H9 (cell line): ENCODE data around the gene TMPRSS15. TPM values are rescaled to one million over a fixed set of nuclear protein-coding genes. Genes with fewer than 3 reads are reported as not detected.

Source experiments
- DNase-seq: peaks from one replicate; pipeline ENCODE4 v3.0.0-alpha.2; 2017
- H2AFZ ChIP-seq: one replicate; pipeline ENCODE4 v1.6.1; 2013; ENCODE audit warnings: mild to moderate bottlenecking, low read length, control low read depth, moderate library complexity
- H2AK5ac ChIP-seq: 2 replicates; pipeline ENCODE4 v1.6.1; 2013; ENCODE audit warnings: low read length, control low read depth, mixed read lengths; ENCODE audit not compliant: insufficient read length
- H2BK120ac ChIP-seq: one replicate; pipeline ENCODE4 v1.6.1; 2013; ENCODE audit warnings: low read depth, mild to moderate bottlenecking, low read length, control low read depth, inconsistent platforms; ENCODE audit not compliant: poor library complexity, severe bottlenecking
- H2BK12ac ChIP-seq: 2 replicates; pipeline ENCODE4 v1.6.1; 2013; ENCODE audit warnings: low read length, control low read depth, mixed read lengths, low read depth; ENCODE audit not compliant: insufficient read length
- H2BK15ac ChIP-seq: 2 replicates; pipeline ENCODE4 v1.6.1; 2013; ENCODE audit warnings: low read depth, low read length, control low read depth
- H2BK20ac ChIP-seq: one replicate; pipeline ENCODE4 v1.6.1; 2013; ENCODE audit warnings: low read depth, mild to moderate bottlenecking, low read length, control low read depth, inconsistent platforms; ENCODE audit not compliant: poor library complexity, severe bottlenecking
- H2BK5ac ChIP-seq: 2 replicates; pipeline ENCODE4 v1.6.1; 2013; ENCODE audit warnings: low read length, control low read depth, mixed read lengths; ENCODE audit not compliant: insufficient read length
- H3K14ac ChIP-seq: 2 replicates; pipeline ENCODE4 v1.6.1; 2013; ENCODE audit warnings: low read length, control low read depth; ENCODE audit not compliant: insufficient read depth
- H3K18ac ChIP-seq: 2 replicates; pipeline ENCODE4 v1.6.1; 2013; ENCODE audit warnings: low read depth, mild to moderate bottlenecking, mixed read lengths, low read length, control low read depth; ENCODE audit not compliant: insufficient read length
- H3K23ac ChIP-seq: 2 replicates; pipeline ENCODE4 v1.6.1; 2013; ENCODE audit warnings: low read length, control low read depth, mixed read lengths, low read depth; ENCODE audit not compliant: insufficient read length
- H3K23me2 ChIP-seq: 2 replicates; pipeline ENCODE4 v1.6.1; 2013; ENCODE audit warnings: low read depth, mild to moderate bottlenecking, mixed read lengths, low read length, control low read depth; ENCODE audit not compliant: insufficient read length, poor library complexity, severe bottlenecking
- H3K27ac ChIP-seq: 2 replicates; pipeline ENCODE4 v1.5.1; 2013; ENCODE audit warnings: low read length, control low read depth, mixed read lengths, low read depth; ENCODE audit not compliant: insufficient read length
- H3K27me3 ChIP-seq: 2 replicates; pipeline ENCODE4 v1.6.1; 2013; ENCODE audit warnings: low read length, control low read depth, inconsistent platforms; ENCODE audit not compliant: insufficient read depth
- H3K4ac ChIP-seq: 2 replicates; pipeline ENCODE4 v1.6.1; 2013; ENCODE audit warnings: low read depth, mild to moderate bottlenecking, control low read depth, inconsistent platforms, low read length, moderate library complexity
- H3K4me1 ChIP-seq: 2 replicates; pipeline ENCODE4 v1.6.1; 2013; ENCODE audit warnings: low read length, control low read depth, inconsistent platforms; ENCODE audit not compliant: insufficient read depth
- H3K4me2 ChIP-seq: 2 replicates; pipeline ENCODE4 v1.6.1; 2013; ENCODE audit warnings: low read length, control low read depth, mixed read lengths; ENCODE audit not compliant: insufficient read length, insufficient read depth
- H3K56ac ChIP-seq: 2 replicates; pipeline ENCODE4 v1.6.1; 2013; ENCODE audit warnings: low read depth, mild to moderate bottlenecking, mixed read lengths, low read length, control low read depth; ENCODE audit not compliant: insufficient read length
- H3K79me1 ChIP-seq: 2 replicates; pipeline ENCODE4 v1.6.1; 2013; ENCODE audit warnings: low read depth, mild to moderate bottlenecking, moderate library complexity, low read length, control low read depth, inconsistent platforms; ENCODE audit not compliant: insufficient read depth, poor library complexity, severe bottlenecking
- H3K79me2 ChIP-seq: 2 replicates; pipeline ENCODE4 v1.6.1; 2013; ENCODE audit warnings: low read length, control low read depth, inconsistent platforms; ENCODE audit not compliant: insufficient read depth
- H3K9ac ChIP-seq: 2 replicates; pipeline ENCODE4 v1.6.1; 2013; ENCODE audit warnings: low read length, control low read depth, mixed read lengths; ENCODE audit not compliant: insufficient read length; ENCODE audit errors: extremely low read depth
- H3K9me3 ChIP-seq: one replicate; pipeline ENCODE4 v1.6.1; 2013; ENCODE audit warnings: low read depth, low read length, inconsistent platforms; ENCODE audit not compliant: control insufficient read depth
- H3T11ph ChIP-seq: one replicate; pipeline ENCODE4 v1.6.1; 2013; ENCODE audit warnings: mild to moderate bottlenecking, low read length, control low read depth, inconsistent platforms
- H4K20me1 ChIP-seq: one replicate; pipeline ENCODE4 v1.6.1; 2013; ENCODE audit not compliant: control insufficient read depth, insufficient read length, insufficient read depth
- H4K5ac ChIP-seq: 2 replicates; pipeline ENCODE4 v1.6.1; 2013; ENCODE audit warnings: low read depth, mild to moderate bottlenecking, mixed read lengths, low read length, control low read depth; ENCODE audit not compliant: insufficient read length
- H4K8ac ChIP-seq: replicated peaks from 2 replicates; pipeline ENCODE4 v1.6.1; 2013; ENCODE audit warnings: low read length, control low read depth, mixed read lengths, low read depth; ENCODE audit not compliant: insufficient read length
- H4K91ac ChIP-seq: 2 replicates; pipeline ENCODE4 v1.6.1; 2013; ENCODE audit warnings: low read depth, mild to moderate bottlenecking, moderate library complexity, mixed read lengths, low read length, control low read depth; ENCODE audit not compliant: insufficient read length
- H3K27ac Mint-ChIP-seq, 3 experiments: 2 replicates in 2 of 3; 3 replicates in 1 of 3; pipeline ENCODE4 v1.8.0; 2020 to 2021; ENCODE audit warnings: mixed read lengths in 3 of 3, mild to moderate bottlenecking in 1 of 3, moderate library complexity in 1 of 3
- H3K27me3 Mint-ChIP-seq: 2 replicates; pipeline ENCODE4 v1.8.0; 2021; ENCODE audit warnings: low read depth, mild to moderate bottlenecking, moderate library complexity, mixed read lengths
- H3K36me3 Mint-ChIP-seq, 3 experiments: 2 replicates in 2 of 3; 3 replicates in 1 of 3; pipeline ENCODE4 v1.8.0; 2020 to 2021; ENCODE audit warnings: low read depth in 3 of 3, mixed read lengths in 3 of 3; ENCODE audit not compliant: insufficient read depth in 1 of 3
- H3K4me1 Mint-ChIP-seq, 2 experiments: 2 replicates each; pipeline ENCODE4 v1.8.0; 2020; ENCODE audit warnings: mixed read lengths in 2 of 2
- H3K4me3 Mint-ChIP-seq, 2 experiments: 2 replicates in 1 of 2; 3 replicates in 1 of 2; pipeline ENCODE4 v1.8.0; 2020 to 2021; ENCODE audit warnings: mild to moderate bottlenecking in 2 of 2, mixed read lengths in 2 of 2, moderate library complexity in 1 of 2
- H3K9me3 Mint-ChIP-seq, 2 experiments: 2 replicates in 1 of 2; 3 replicates in 1 of 2; pipeline ENCODE4 v1.8.0; 2020; ENCODE audit warnings: mild to moderate bottlenecking in 2 of 2, mixed read lengths in 2 of 2, moderate library complexity in 1 of 2
- total RNA-seq: library from RNA; stranded (reverse); gene quantifications from 2 replicates; pipeline ENCODE4 v1.2.1, GENCODE V29; 2021
- TF ChIP-seq, protein P1 (sequence below): fragments of 200-600 bp; sonication (generic); conservative IDR thresholded peaks from 3 replicates; pipeline ENCODE4 v1.8.0; 2021; ENCODE audit warnings: antibody characterized with exemption, mild to moderate bottlenecking

The TMPRSS15 gene
- total RNA-seq, 1 experiment from 2014 or later = not detected

DNA sequence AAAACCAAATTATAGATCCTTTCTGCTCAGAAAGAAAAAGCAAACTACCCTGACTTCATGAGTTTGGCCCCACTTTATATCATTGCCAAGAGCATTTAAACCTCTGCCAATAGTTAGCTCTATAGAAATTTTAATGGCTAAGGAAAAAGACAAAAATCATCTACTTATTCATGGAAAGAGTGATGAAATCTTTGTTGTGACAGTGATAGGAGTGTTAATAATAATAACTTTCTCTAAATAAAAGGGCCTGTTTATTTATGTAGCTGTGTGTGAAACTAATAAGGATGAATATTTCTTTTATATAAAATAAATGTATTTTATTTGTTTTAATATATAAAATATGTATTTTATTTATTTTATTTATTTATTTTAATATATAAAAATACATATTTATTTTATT, 152.5 kb downstream of the TMPRSS15 start:
- H3K23ac ChIP-seq = no peak overlapping the region
- Mint-ChIP-seq H3K4me1 (no peaks in the 10 kb centered on the region), H3K27me3 (peaks cover 11% of the 10 kb centered on the region), H3K36me3 (no peaks in the 10 kb centered on the region), H3K27ac (no peak overlapping the region), H3K4me3 (no peak overlapping the region), H3K9me3 (no peaks in the 10 kb centered on the region)
- no peak overlapping the region for H4K5ac ChIP-seq
- TF ChIP-seq, protein P1, sequence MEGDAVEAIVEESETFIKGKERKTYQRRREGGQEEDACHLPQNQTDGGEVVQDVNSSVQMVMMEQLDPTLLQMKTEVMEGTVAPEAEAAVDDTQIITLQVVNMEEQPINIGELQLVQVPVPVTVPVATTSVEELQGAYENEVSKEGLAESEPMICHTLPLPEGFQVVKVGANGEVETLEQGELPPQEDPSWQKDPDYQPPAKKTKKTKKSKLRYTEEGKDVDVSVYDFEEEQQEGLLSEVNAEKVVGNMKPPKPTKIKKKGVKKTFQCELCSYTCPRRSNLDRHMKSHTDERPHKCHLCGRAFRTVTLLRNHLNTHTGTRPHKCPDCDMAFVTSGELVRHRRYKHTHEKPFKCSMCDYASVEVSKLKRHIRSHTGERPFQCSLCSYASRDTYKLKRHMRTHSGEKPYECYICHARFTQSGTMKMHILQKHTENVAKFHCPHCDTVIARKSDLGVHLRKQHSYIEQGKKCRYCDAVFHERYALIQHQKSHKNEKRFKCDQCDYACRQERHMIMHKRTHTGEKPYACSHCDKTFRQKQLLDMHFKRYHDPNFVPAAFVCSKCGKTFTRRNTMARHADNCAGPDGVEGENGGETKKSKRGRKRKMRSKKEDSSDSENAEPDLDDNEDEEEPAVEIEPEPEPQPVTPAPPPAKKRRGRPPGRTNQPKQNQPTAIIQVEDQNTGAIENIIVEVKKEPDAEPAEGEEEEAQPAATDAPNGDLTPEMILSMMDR = no peak
- no peaks in the 10 kb centered on the region for H3K79me2 ChIP-seq
- no peak overlapping the region for H2BK15ac ChIP-seq
- no peak overlapping the region for H2BK5ac ChIP-seq
- no peak overlapping the region for H3K4ac ChIP-seq
- H3K79me1 ChIP-seq = no peaks in the 10 kb centered on the region
- H2BK120ac ChIP-seq = no peak overlapping the region
- H4K20me1 ChIP-seq = no peaks in the 10 kb centered on the region
- H2AFZ ChIP-seq = no peak overlapping the region
- no peak overlapping the region for H3K18ac ChIP-seq
- no peaks in the 10 kb centered on the region for H3K4me1 ChIP-seq
- H4K8ac ChIP-seq = no peak overlapping the region
- H3K9me3 ChIP-seq = no peaks in the 10 kb centered on the region
- DNase-seq = no peak
- no peak overlapping the region for H3T11ph ChIP-seq
- no peak overlapping the region for H2BK20ac ChIP-seq
- H3K9ac ChIP-seq = no peak overlapping the region
- no peaks in the 10 kb centered on the region for H3K27me3 ChIP-seq
- no peak overlapping the region for H3K4me2 ChIP-seq
- H3K14ac ChIP-seq = no peak overlapping the region
- no peak overlapping the region for H3K27ac ChIP-seq
- H3K23me2 ChIP-seq = no peaks in the 10 kb centered on the region
- no peak overlapping the region for H4K91ac ChIP-seq
- no peak overlapping the region for H2BK12ac ChIP-seq
- no peak overlapping the region for H2AK5ac ChIP-seq
- no peak overlapping the region for H3K56ac ChIP-seq
